HepG2 (cell line): ENCODE measurements around the gene ARHGAP22. TPM values are rescaled to one million over a fixed set of nuclear protein-coding genes. Genes with fewer than 3 reads are reported as not detected.

Experiments used
- ATAC-seq: fragments of 200-7000 bp; cut with Tn5 transposase; 3 replicates; pipeline ENCODE4 v1.9.1; 2020; ENCODE audit warnings: mild to moderate bottlenecking, moderate library complexity
- BruUV-seq: library from RNA; stranded (reverse); fragments of 400-500 nt; replicated peaks from 2 replicates; lab custom pipeline; 2021; lab: Mats Ljungman, UMichigan
- CTCF ChIA-PET: fragments of 300-600 bp; formaldehyde crosslinking; extraction: SDS; loops from one replicate; lab custom pipeline; 2021; ENCODE audit warnings: low total read pairs, inconsistent platforms, low intra/inter-chr PET ratio; lab: Yijun Ruan, JAX
- POLR2A ChIA-PET: fragments of 350-600 bp; sonication (Branson Sonifier 250); formaldehyde crosslinking; loops from one replicate; lab custom pipeline; 2020; ENCODE audit warnings: antibody characterized with exemption, inconsistent platforms; lab: Yijun Ruan, JAX
- DNase-seq: peaks from one replicate; pipeline ENCODE4 v3.0.0-alpha.2; 2015; ENCODE audit warnings: low spot score
- FAIRE-seq: peaks from 3 replicates; lab custom pipeline; 2011; peaks lifted over from hg19 to GRCh38; lab: Jason Lieb, UNC
- H2AFZ ChIP-seq: one replicate; pipeline ENCODE4 v1.6.1; 2011; ENCODE audit warnings: low read length, inconsistent platforms
- H3K27ac ChIP-seq: fragments of 300-600 bp; 3 replicates; pipeline ENCODE4 v1.8.0; 2011; ENCODE audit warnings: mixed run types, mild to moderate bottlenecking, mixed read lengths, low read length, inconsistent platforms; ENCODE audit not compliant: insufficient read depth; ENCODE audit errors: extremely low read length
- H3K27me3 ChIP-seq, 2 experiments: fragments of 200-600 bp in 1 of 2; 2 replicates in 1 of 2; 3 replicates in 1 of 2; pipeline versions ENCODE4 v1.6.0 to v1.8.0; 2011; ENCODE audit warnings: low read length in 2 of 2, mild to moderate bottlenecking in 2 of 2, moderate library complexity in 2 of 2, inconsistent platforms in 1 of 2; ENCODE audit not compliant: insufficient read depth in 2 of 2, control insufficient read depth in 1 of 2
- H3K36me3 ChIP-seq, 2 experiments: fragments of 200-600 bp in 1 of 2; replicated peaks in 1 of 2; 2 replicates in 1 of 2; 3 replicates in 1 of 2; pipeline versions ENCODE4 v1.5.1 to v1.8.0; 2011; ENCODE audit warnings: low read length in 2 of 2, inconsistent platforms in 1 of 2; ENCODE audit not compliant: insufficient read depth in 2 of 2, control insufficient read depth in 1 of 2
- H3K4me1 ChIP-seq: 2 replicates; pipeline ENCODE4 v1.5.1; 2012; ENCODE audit warnings: low read length, inconsistent platforms; ENCODE audit not compliant: insufficient read depth
- H3K4me2 ChIP-seq: 2 replicates; pipeline ENCODE4 v1.6.0; 2011; ENCODE audit warnings: low read depth, low read length, inconsistent platforms
- H3K4me3 ChIP-seq, 3 experiments: fragments of 200-600 bp in 1 of 3; sonication (generic), shearing (Covaris generic) in 1 of 3; replicated peaks in 1 of 3; 2 replicates each; pipeline ENCODE4 v1.5.1; 2011 to 2016; ENCODE audit warnings: low read length in 3 of 3, inconsistent platforms in 2 of 3, low read depth in 2 of 3, mild to moderate bottlenecking in 2 of 3, control low read depth in 1 of 3, mixed read lengths in 1 of 3; ENCODE audit not compliant: insufficient read depth in 1 of 3
- H3K79me2 ChIP-seq: one replicate; pipeline ENCODE4 v1.6.1; 2011; ENCODE audit warnings: low read length, inconsistent platforms; ENCODE audit not compliant: insufficient read depth
- H3K9ac ChIP-seq: 2 replicates; pipeline ENCODE4 v1.6.0; 2011; ENCODE audit warnings: mild to moderate bottlenecking, low read depth, low read length, inconsistent platforms; ENCODE audit not compliant: insufficient read depth
- H3K9me3 ChIP-seq: 2 replicates; pipeline ENCODE4 v1.5.1; 2012; ENCODE audit warnings: mild to moderate bottlenecking, low read length
- H4K20me1 ChIP-seq: 2 replicates; pipeline ENCODE4 v1.6.0; 2011; ENCODE audit warnings: inconsistent platforms, mild to moderate bottlenecking, low read length, moderate library complexity; ENCODE audit not compliant: insufficient read depth
- KLF11 ChIP-seq: IDR thresholded peaks from 2 replicates; pipeline ENCODE4 v1.6.1; 2016; ENCODE audit warnings: missing compliant biosample characterization
- MIER2 ChIP-seq: IDR thresholded peaks from 2 replicates; pipeline ENCODE4 v1.6.1; 2016; ENCODE audit warnings: missing biosample characterization, missing genetic modification reagents
- PPARG ChIP-seq: conservative IDR thresholded peaks from 2 replicates; pipeline ENCODE4 v1.6.1; 2016; ENCODE audit warnings: missing biosample characterization, missing genetic modification reagents
- TOPORS ChIP-seq: sonication (generic); formaldehyde crosslinking; IDR thresholded peaks from 2 replicates; pipeline ENCODE4 v1.8.0; 2023; ENCODE audit warnings: mild to moderate bottlenecking, missing genetic modification reagents
- ZFP82 ChIP-seq: sonication (generic); formaldehyde crosslinking; IDR thresholded peaks from 2 replicates; pipeline ENCODE4 v1.5.1; 2020; ENCODE audit warnings: mild to moderate bottlenecking, missing genetic modification reagents, borderline replicate concordance
- WGBS: methylation state at CpG from one replicate; pipeline ENCODE4 v1.1.6; 2017; ENCODE audit warnings: low lambda C conversion rate; 5-methylcytosine and 5-hydroxymethylcytosine counted together
- in situ Hi-C: cut with HindIII; loops from 2 replicates; pipeline ENCODE4 v1.10.0; 2017; ENCODE audit warnings: low pct_unique_long_range_greater_than_20kb; ENCODE audit not compliant: extremely low pct_ligation_motif_present
- intact Hi-C: fragments of 100-400 bp; cut with micrococcal nuclease; formaldehyde crosslinking; loops from one replicate; pipeline ENCODE4 v1.10.0; 2022; ENCODE audit not compliant: unreplicated experiment
- polyA plus RNA-seq, 8 experiments: library from polyadenylated mRNA; depleted of rRNA in 3 of 8; stranded (reverse) in 7 of 8; unstranded in 1 of 8; fragments of >200 nt; fragmentation: Illumina TruSeq in 4 of 8; extraction: Trizol in 4 of 8; gene quantifications; 2 replicates each; pipeline versions ENCODE4 v1.2.1 to v1.2.3, GENCODE V29; 2011 to 2016; ENCODE audit warnings: low read depth in 4 of 8, missing spikeins in 1 of 8, mixed read lengths in 1 of 8; ENCODE audit not compliant: insufficient read depth in 1 of 8
- total RNA-seq, 5 experiments: library from RNA; depleted of rRNA; stranded (reverse); fragments of >200 nt; fragmentation: Illumina TruSeq; extraction: Trizol; gene quantifications; 2 replicates each; pipeline ENCODE4 v1.2.3, GENCODE V29; 2016; ENCODE audit warnings: low read depth in 1 of 5
- TF ChIP-seq, protein P1 (sequence below): sonication (generic); formaldehyde crosslinking; IDR thresholded peaks from 2 replicates; pipeline ENCODE4 v1.5.1; 2020; ENCODE audit warnings: mild to moderate bottlenecking, moderate library complexity, missing genetic modification reagents
- TF ChIP-seq, protein P2 (sequence below), 2 experiments: fragments of 450-650 bp in 1 of 2; sonication (generic) in 1 of 2; formaldehyde crosslinking; IDR thresholded peaks; 2 replicates each; pipeline versions ENCODE4 v1.5.0 to v1.8.0; 2020 to 2022; ENCODE audit warnings: mild to moderate bottlenecking in 1 of 2, missing genetic modification reagents in 1 of 2
- TF ChIP-seq, protein P3 (sequence below): sonication (generic); formaldehyde crosslinking; IDR thresholded peaks from 2 replicates; pipeline ENCODE4 v1.4.0; 2020; ENCODE audit warnings: missing genetic modification reagents; ENCODE audit errors: not compliant biosample characterization

ARHGAP22 gene
- total and polyA plus RNA-seq, 2 of the 13 experiments (the other 11 are each of a cell fraction or from before 2014, with no cell fraction given): 0.08 to 0.38 TPM

DNA sequence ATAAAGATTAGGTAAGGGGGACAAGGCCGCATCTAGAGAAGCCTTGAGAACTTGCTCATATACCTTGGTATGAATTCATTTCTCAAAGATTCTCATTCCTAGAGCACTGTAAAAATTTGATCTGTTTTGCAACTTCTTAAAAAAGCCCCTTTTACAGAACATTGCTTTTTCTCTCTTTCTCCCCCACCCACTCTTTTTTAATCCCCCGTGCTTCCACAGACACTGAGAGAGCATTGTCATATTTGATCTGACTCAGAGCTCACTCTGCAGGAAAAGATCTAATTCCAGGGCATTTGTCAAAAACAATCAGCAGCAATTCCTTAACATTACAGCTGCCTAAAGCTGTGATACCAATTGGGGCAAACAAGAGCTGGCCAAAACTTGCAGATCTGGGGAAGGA, 92.0 kb downstream of the ARHGAP22 start (continued):
- TF ChIP-seq, protein P1, sequence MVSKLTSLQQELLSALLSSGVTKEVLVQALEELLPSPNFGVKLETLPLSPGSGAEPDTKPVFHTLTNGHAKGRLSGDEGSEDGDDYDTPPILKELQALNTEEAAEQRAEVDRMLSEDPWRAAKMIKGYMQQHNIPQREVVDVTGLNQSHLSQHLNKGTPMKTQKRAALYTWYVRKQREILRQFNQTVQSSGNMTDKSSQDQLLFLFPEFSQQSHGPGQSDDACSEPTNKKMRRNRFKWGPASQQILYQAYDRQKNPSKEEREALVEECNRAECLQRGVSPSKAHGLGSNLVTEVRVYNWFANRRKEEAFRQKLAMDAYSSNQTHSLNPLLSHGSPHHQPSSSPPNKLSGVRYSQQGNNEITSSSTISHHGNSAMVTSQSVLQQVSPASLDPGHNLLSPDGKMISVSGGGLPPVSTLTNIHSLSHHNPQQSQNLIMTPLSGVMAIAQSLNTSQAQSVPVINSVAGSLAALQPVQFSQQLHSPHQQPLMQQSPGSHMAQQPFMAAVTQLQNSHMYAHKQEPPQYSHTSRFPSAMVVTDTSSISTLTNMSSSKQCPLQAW (CRISPR knock-in tag): no peak
- TF ChIP-seq KLF11: no peak
- TF ChIP-seq, protein P2, sequence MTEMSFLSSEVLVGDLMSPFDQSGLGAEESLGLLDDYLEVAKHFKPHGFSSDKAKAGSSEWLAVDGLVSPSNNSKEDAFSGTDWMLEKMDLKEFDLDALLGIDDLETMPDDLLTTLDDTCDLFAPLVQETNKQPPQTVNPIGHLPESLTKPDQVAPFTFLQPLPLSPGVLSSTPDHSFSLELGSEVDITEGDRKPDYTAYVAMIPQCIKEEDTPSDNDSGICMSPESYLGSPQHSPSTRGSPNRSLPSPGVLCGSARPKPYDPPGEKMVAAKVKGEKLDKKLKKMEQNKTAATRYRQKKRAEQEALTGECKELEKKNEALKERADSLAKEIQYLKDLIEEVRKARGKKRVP (CRISPR knock-in tag; IDR thresholded peaks at IDR 0.05): no peak

DNA sequence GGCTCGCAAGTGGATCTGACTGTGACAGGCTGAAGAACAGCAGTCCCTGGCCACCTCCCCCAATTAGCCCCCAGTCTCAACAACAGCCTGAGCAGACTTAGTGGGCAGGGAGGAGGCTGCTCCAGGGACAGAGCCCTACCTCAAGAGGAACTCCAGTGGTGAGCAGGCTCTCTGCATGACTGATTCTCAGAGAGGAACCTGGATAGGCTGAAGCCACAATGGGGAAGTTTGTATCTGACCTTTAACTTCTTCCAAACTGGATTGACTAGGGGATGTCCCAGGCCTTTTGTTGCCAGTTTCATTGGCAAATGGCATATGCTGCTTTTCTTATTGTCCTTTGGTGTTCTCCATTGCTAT, 93.0 kb downstream of the ARHGAP22 start:
- ATAC-seq: no peak
- H3K27ac ChIP-seq: no peak overlapping the region
- no peaks in the 10 kb centered on the region for H3K36me3 ChIP-seq
- no peaks in the 10 kb centered on the region for H3K79me2 ChIP-seq
- in situ Hi-C loops (no loop called here), intact Hi-C loops (no loop called here)
- no peaks in the 10 kb centered on the region; the same call in 1 of the 2 replicates for H3K9me3 ChIP-seq
- no peak overlapping the region for H3K4me3 ChIP-seq
- no TSS peak for BruUV-seq
- 0 out of 2 replicates have a peak, but pooled peaks cover 4% of the 10 kb centered on the region for H3K4me1 ChIP-seq
- no peak for TF ChIP-seq TOPORS
- TF ChIP-seq MIER2 (CRISPR knock-in tag): no peak
- TF ChIP-seq ZFP82 (CRISPR knock-in tag): no peak
- TF ChIP-seq PPARG: no peak
- TF ChIP-seq, protein P3, sequence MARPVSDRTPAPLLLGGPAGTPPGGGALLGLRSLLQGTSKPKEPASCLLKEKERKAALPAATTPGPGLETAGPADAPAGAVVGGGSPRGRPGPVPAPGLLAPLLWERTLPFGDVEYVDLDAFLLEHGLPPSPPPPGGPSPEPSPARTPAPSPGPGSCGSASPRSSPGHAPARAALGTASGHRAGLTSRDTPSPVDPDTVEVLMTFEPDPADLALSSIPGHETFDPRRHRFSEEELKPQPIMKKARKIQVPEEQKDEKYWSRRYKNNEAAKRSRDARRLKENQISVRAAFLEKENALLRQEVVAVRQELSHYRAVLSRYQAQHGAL (CRISPR knock-in tag): no peak
- TF ChIP-seq, all 625 proteins: peak for 0
- no peaks in the 10 kb centered on the region; a peak in 3 of 5 replicates for H3K27me3 ChIP-seq
- ChIA-PET POLR2A (no interaction called here), CTCF (no interaction called here)
- H2AFZ ChIP-seq: no peak overlapping the region
- no peak overlapping the region for H3K4me2 ChIP-seq
- FAIRE-seq (no peak), DNase-seq (no peak)
- no peaks in the 10 kb centered on the region for H4K20me1 ChIP-seq
- WGBS: no CpG with 5 or more reads among the region's 1 CpG
- no peak overlapping the region for H3K9ac ChIP-seq
